ENCODE results near the gene EYS. TPM values are rescaled to one million over a fixed set of nuclear protein-coding genes. Genes with fewer than 3 reads are reported as not detected.

The EYS gene
- total RNA-seq, 3 donors from 2014 or later, result 1.3 to 2.9 TPM; not detected in 1

DNA sequence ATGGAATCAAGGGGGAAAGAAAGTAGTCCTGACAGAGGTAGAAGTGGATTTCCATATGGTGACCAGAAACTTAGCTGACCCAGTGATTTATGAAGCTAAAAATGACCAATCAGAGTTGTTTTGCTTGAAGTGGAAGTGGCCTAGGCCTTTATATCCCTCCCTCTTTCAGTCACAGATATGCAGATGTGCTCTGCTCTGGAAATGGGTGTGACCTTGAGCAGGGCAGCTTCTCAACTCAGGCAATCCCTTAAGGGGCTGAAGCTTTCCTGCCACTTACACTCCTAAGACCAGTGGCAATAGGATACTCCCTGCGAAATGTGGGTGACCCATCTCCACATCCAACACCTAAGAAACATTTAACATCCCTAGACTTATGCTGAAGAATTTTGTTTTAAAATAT lies 256.6 kb downstream of the EYS start:
- no peak overlapping the region for H3K4me3 ChIP-seq
- DNase-seq (ENCODE audit: low spot score in 2 of 2), result no peak
- no peaks in the 10 kb centered on the region for H3K4me1 ChIP-seq
- H3K9me3 ChIP-seq, result peaks cover 0 to 11% of the 10 kb centered on the region in 2 donors
- H3K27me3 ChIP-seq, result no peaks in the 10 kb centered on the region
- intact Hi-C loops (cut with DNase I; ENCODE audit: low total_unique reads), result no loop called here
- TF ChIP-seq POLR2A (IDR thresholded peaks at IDR 0.05), result no peak
- no peak for TF ChIP-seq POLR2AphosphoS5 (IDR thresholded peaks at IDR 0.05)
- TF ChIP-seq, protein P1, sequence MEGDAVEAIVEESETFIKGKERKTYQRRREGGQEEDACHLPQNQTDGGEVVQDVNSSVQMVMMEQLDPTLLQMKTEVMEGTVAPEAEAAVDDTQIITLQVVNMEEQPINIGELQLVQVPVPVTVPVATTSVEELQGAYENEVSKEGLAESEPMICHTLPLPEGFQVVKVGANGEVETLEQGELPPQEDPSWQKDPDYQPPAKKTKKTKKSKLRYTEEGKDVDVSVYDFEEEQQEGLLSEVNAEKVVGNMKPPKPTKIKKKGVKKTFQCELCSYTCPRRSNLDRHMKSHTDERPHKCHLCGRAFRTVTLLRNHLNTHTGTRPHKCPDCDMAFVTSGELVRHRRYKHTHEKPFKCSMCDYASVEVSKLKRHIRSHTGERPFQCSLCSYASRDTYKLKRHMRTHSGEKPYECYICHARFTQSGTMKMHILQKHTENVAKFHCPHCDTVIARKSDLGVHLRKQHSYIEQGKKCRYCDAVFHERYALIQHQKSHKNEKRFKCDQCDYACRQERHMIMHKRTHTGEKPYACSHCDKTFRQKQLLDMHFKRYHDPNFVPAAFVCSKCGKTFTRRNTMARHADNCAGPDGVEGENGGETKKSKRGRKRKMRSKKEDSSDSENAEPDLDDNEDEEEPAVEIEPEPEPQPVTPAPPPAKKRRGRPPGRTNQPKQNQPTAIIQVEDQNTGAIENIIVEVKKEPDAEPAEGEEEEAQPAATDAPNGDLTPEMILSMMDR (IDR thresholded peaks at IDR 0.05), result no peak
- no peak overlapping the region for H3K27ac ChIP-seq
- no peaks in the 10 kb centered on the region for H3K36me3 ChIP-seq

GRCh38 chr6:65449926-65450325 lies 257.1 kb downstream of the EYS start:
- Histone ChIP-seq H3K4me1 (no peaks in the 10 kb centered on the region), H3K27ac (no peak overlapping the region), H3K36me3 (no peaks in the 10 kb centered on the region), H3K4me3 (no peak overlapping the region), H3K27me3 (no peaks in the 10 kb centered on the region), H3K9me3 (peaks cover 0 to 11% of the 10 kb centered on the region in 2 donors)
- TF ChIP-seq POLR2AphosphoS5 (IDR thresholded peaks at IDR 0.05), result no peak
- TF ChIP-seq, protein P1 (IDR thresholded peaks at IDR 0.05), result no peak
- no peak for TF ChIP-seq POLR2A (IDR thresholded peaks at IDR 0.05)
- intact Hi-C loops (cut with DNase I; ENCODE audit: low total_unique reads), result no loop called here
- DNase-seq (ENCODE audit: low spot score in 2 of 2), result no peak

- no peak for DNase-seq (ENCODE audit: low spot score in 2 of 2)
- Histone ChIP-seq H3K27ac (no peak overlapping the region), H3K4me3 (no peak overlapping the region), H3K36me3 (no peaks in the 10 kb centered on the region), H3K9me3 (peaks cover 0 to 11% of the 10 kb centered on the region in 2 donors), H3K27me3 (no peaks in the 10 kb centered on the region), H3K4me1 (no peaks in the 10 kb centered on the region)
- intact Hi-C loops (cut with DNase I; ENCODE audit: low total_unique reads), result no loop called here
- no peak for TF ChIP-seq POLR2A (IDR thresholded peaks at IDR 0.05)
- TF ChIP-seq POLR2AphosphoS5 (IDR thresholded peaks at IDR 0.05), result no peak
- TF ChIP-seq, protein P1 (IDR thresholded peaks at IDR 0.05), result no peak
Observed at GRCh38 chr6:65448866-65449265, 258.2 kb downstream of the EYS start.

DNA sequence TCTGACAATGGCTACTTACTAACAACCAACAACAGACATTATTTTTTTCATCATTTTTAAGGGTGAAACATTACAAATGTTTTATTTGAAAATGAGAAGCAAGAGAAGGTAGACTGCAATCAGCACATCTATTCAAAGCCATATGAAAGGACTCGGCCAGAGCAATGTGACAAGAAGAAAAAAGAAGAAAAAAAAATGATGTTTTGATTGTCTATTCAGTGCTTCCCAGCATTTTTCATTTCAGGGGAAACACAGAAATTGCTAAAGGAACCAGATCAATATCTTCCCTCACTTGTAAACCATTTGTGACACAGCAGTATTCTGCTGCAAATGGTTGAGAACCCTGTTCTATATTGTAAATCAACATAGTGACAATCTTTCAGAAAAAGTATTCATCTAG lies 270.7 kb downstream of the EYS start:
- Histone ChIP-seq H3K4me3 (no peak overlapping the region), H3K27ac (no peak overlapping the region), H3K36me3 (no peaks in the 10 kb centered on the region), H3K4me1 (no peaks in the 10 kb centered on the region), H3K9me3 (no peaks in the 10 kb centered on the region), H3K27me3 (no peaks in the 10 kb centered on the region)
- intact Hi-C loops (cut with DNase I; ENCODE audit: low total_unique reads), result no loop called here
- no peak for DNase-seq (ENCODE audit: low spot score in 2 of 2)
- TF ChIP-seq, protein P1 (IDR thresholded peaks at IDR 0.05), result no peak
- TF ChIP-seq POLR2AphosphoS5 (IDR thresholded peaks at IDR 0.05) (no peak), POLR2A (IDR thresholded peaks at IDR 0.05) (no peak)

DNA sequence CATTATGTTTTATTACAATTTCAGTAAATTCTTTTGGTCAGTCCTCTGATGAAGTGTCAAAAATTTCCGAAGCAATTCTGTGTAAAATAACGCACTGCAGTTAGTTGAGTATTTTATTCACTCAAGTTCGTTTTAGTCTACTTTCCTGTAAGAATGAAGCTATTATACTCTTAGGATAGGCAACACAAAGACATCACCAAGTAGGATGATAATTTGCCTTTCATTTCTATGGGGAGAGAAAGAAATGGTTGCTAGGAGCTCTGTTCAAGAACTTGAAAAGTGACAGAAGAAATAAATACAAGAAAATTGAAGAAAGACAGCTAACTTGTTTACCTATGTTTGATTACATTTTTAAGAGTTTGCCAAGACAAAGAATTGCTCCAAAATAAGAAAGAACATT lies 290.4 kb downstream of the EYS start:
- no peaks in the 10 kb centered on the region for H3K27me3 ChIP-seq
- H3K27ac ChIP-seq, result no peak overlapping the region
- no peak for DNase-seq (ENCODE audit: low spot score in 2 of 2)
- H3K36me3 ChIP-seq, result no peaks in the 10 kb centered on the region
- TF ChIP-seq, protein P1 (IDR thresholded peaks at IDR 0.05), result no peak
- TF ChIP-seq POLR2A (IDR thresholded peaks at IDR 0.05) (no peak), POLR2AphosphoS5 (IDR thresholded peaks at IDR 0.05) (no peak)
- H3K4me3 ChIP-seq, result no peak overlapping the region
- no peaks in the 10 kb centered on the region for H3K9me3 ChIP-seq
- intact Hi-C loops (cut with DNase I; ENCODE audit: low total_unique reads), result no loop called here
- no peaks in the 10 kb centered on the region for H3K4me1 ChIP-seq

All from breast epithelium (tissue), 4 donors.